Measurements from ENCODE around the gene FAM83G.

Gene FAM83G

GRCh38 chr17:18987862-18988545, 16.6 kb downstream of the FAM83G start:
- no peak for DNase-seq (ENCODE audit: low read depth in 2 of 2)

- no peak for DNase-seq (ENCODE audit: low read depth in 2 of 2)
These were observed 17.3 kb downstream of the FAM83G start for GRCh38 chr17:18987230-18987610.

- DNase-seq (ENCODE audit: low read depth in 2 of 2), result no peak
These were observed 17.9 kb downstream of the FAM83G start for GRCh38 chr17:18986541-18987229.

GRCh38 chr17:18985475-18985874, 19.1 kb downstream of the FAM83G start:
- DNase-seq (ENCODE audit: low read depth in 2 of 2), result no peak

- DNase-seq (ENCODE audit: low read depth in 2 of 2), result no peak
These were observed 20.1 kb downstream of the FAM83G start for GRCh38 chr17:18984273-18985114.

- DNase-seq (ENCODE audit: low read depth in 2 of 2), result no peak
These were observed 22.7 kb downstream of the FAM83G start for GRCh38 chr17:18981642-18982424.

- no peak for DNase-seq (ENCODE audit: low read depth in 2 of 2)
These were observed 23.3 kb downstream of the FAM83G start for GRCh38 chr17:18981335-18981641.

GRCh38 chr17:18980682-18981334, 23.8 kb downstream of the FAM83G start:
- DNase-seq (ENCODE audit: low read depth in 2 of 2), result no peak

GRCh38 chr17:18978655-18979054, 25.9 kb downstream of the FAM83G start:
- DNase-seq (ENCODE audit: low read depth in 2 of 2), result no peak

- no peak for DNase-seq (ENCODE audit: low read depth in 2 of 2)
These were observed 26.5 kb downstream of the FAM83G start for GRCh38 chr17:18978050-18978449.

- DNase-seq (ENCODE audit: low read depth in 2 of 2), result no peak
These were observed 26.9 kb downstream of the FAM83G start for GRCh38 chr17:18977646-18978045.

- no peak for DNase-seq (ENCODE audit: low read depth in 2 of 2)
These were observed 27.5 kb downstream of the FAM83G start for GRCh38 chr17:18977021-18977420.

- DNase-seq (ENCODE audit: low read depth in 2 of 2), result no peak
These were observed 28.4 kb downstream of the FAM83G start for GRCh38 chr17:18976201-18976600.

GRCh38 chr17:18975597-18975996, 29.0 kb downstream of the FAM83G start:
- no peak for DNase-seq (ENCODE audit: low read depth in 2 of 2)

GRCh38 chr17:18974407-18975149, 30.0 kb downstream of the FAM83G start:
- no peak for DNase-seq (ENCODE audit: low read depth in 2 of 2)

- DNase-seq (ENCODE audit: low read depth in 2 of 2), result no peak
These were observed 32.8 kb downstream of the FAM83G start for GRCh38 chr17:18971801-18972200.

GRCh38 chr17:18970582-18971480, 33.7 kb downstream of the FAM83G start:
- no peak for DNase-seq (ENCODE audit: low read depth in 2 of 2)

GRCh38 chr17:18968945-18969887, 35.3 kb downstream of the FAM83G start:
- DNase-seq (ENCODE audit: low read depth in 2 of 2), result no peak

- DNase-seq (ENCODE audit: low read depth in 2 of 2), result no peak
These were observed 36.2 kb downstream of the FAM83G start for GRCh38 chr17:18968345-18968744.
